Effector memory CD4-positive, alpha-beta T cell (primary cell): Measurements from ENCODE around the gene DNAJC5.
"Not testable (repeated sequence)": the region's sequence is repeated elsewhere in the genome, so short reads cannot be mapped to it uniquely, and the experiment has no call there.

Experiments used
- DNase-seq, 3 donors: peaks; one replicate each; pipeline ENCODE4 v3.0.0-alpha.2; 2020
- H3K27ac ChIP-seq: 2 replicates; pipeline ENCODE4 v1.7.0; 2013; ENCODE audit warnings: mild to moderate bottlenecking, low read length, moderate library complexity; ENCODE audit not compliant: insufficient read depth, poor library complexity, severe bottlenecking
- H3K27me3 ChIP-seq: replicated peaks from 2 replicates; pipeline ENCODE4 v1.7.0; 2013; ENCODE audit warnings: mild to moderate bottlenecking, low read length; ENCODE audit not compliant: insufficient read depth, control insufficient read depth, poor library complexity, severe bottlenecking
- H3K36me3 ChIP-seq: 2 replicates; pipeline ENCODE4 v1.7.0; 2013; ENCODE audit warnings: mild to moderate bottlenecking, low read length, moderate library complexity; ENCODE audit not compliant: control insufficient read depth, insufficient read depth
- H3K4me1 ChIP-seq: 2 replicates; pipeline ENCODE4 v1.7.0; 2013; ENCODE audit warnings: low read length, mild to moderate bottlenecking; ENCODE audit not compliant: control insufficient read depth, insufficient read depth, poor library complexity, severe bottlenecking
- H3K4me3 ChIP-seq: 2 replicates; pipeline ENCODE4 v1.7.0; 2013; ENCODE audit warnings: low read length, low read depth, mild to moderate bottlenecking; ENCODE audit not compliant: insufficient read depth, poor library complexity, severe bottlenecking
- H3K9me3 ChIP-seq: 2 replicates; pipeline ENCODE4 v1.7.0; 2013; ENCODE audit warnings: mild to moderate bottlenecking, low read length, moderate library complexity; ENCODE audit not compliant: control insufficient read depth

Gene DNAJC5

DNA sequence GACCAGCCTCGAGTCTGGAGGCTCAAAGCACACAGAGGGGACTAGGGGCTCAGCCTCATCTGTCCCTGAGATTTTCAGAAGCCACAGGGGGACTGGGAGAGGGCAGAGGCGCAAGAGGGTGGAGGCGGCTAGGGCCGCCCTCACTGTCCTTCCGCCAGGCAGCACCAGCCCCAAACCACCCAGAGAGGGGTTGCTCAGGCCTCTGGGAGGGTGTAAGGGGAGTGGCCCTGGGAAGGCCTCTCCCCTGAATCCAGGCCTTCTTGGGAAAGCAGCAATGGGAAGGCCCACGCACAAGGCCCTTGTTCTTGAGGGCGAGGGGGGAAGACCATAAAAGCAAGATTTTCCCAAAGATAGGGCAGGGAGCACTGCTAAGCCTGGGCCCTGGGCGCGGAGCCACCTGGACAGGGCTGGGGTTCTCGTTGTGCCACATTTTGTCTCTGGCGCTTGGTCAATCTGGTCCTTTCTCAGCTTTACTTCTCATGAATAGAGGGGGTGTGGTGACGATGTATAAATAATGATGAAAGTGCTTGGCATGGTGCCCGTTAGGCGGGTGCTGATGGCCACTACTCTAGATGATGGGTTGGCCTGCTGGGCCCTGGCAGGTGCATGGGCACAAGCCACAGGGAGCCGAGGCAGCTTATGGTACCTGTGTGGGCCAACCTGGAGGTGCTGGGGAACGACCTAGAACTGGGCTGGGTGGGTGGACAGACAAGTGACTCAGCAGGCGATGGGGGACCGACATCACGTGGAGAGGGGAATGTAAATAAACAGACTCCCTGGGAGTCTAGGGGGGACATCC, 79.7 kb downstream of the DNAJC5 start:
- Histone ChIP-seq H3K27me3 (no peaks in the 10 kb centered on the region), H3K4me3 (no peak overlapping the region), H3K27ac (no peak overlapping the region), H3K36me3 (peaks cover 12% of the 10 kb centered on the region), H3K9me3 (no peaks in the 10 kb centered on the region), H3K4me1 (peaks cover 25% of the 10 kb centered on the region)
- DNase-seq = no peak

DNA sequence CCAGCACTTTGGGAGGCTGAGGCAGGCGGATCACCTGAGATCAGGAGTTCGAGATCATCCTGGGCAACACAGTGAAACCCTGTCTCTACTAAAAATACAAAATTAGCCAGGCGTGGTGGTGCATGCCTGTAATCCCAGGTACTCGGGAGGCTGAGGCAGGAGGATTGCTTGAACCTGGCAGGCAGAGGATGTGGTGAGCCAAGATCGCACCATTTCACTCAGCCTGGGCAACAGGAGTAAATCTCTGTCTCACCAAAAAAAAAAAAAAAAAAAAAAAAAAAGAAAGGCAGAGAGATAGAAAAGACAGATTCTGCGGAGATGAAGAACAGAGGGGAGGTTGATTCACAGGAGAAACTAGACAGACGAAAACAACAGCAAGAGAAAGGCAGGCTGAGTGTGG, 81.6 kb downstream of the DNAJC5 start:
- not testable (repeated sequence) for H3K9me3 ChIP-seq, H3K27ac ChIP-seq, H3K27me3 ChIP-seq, H3K4me3 ChIP-seq, DNase-seq
- Histone ChIP-seq H3K4me1 (peaks cover 37% of the 10 kb centered on the region), H3K36me3 (peaks cover 12% of the 10 kb centered on the region)

DNA sequence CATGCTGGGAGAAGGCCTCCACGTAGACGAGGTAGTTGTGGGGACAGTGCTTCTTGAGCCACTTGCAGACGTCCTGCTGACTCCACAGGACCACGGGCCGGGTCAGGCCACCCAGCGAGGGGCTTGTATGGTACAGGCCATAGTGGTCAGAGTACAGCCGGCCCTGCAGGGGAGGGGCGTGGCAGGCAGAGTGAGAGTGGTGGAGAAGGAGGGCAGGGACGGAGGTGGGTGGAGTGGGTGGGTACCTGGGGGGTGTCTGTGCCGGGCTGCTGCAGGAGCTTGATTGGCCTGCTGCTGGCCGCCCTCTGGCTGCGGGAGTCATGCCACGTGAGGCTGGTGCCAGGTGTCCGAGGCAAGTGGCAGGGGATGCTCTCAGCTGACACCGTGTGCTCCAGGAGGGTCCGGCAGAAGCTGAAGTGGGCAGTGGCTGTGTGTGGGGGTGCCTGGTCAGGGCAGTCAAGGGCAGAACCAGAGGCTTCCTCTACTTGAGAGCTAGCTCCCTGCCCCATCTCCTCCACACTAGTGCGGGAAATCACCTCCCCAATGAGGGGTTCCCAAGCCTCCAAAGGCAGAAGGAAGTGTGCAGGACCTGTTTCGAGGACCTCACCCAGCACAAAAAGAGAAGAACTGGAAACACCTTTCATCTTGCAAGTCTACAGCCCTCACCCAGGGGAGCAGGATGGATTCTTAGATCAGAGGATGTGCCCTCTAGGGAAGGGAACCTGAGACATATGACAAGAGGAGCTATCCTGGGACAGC, 82.2 kb downstream of the DNAJC5 start:
- no peak for DNase-seq
- Histone ChIP-seq H3K27me3 (no peaks in the 10 kb centered on the region), H3K36me3 (peaks cover 12% of the 10 kb centered on the region), H3K9me3 (no peaks in the 10 kb centered on the region), H3K27ac (peak overlapping the region; percentile 72), H3K4me1 (peaks cover 41% of the 10 kb centered on the region), H3K4me3 (no peak overlapping the region)

DNA sequence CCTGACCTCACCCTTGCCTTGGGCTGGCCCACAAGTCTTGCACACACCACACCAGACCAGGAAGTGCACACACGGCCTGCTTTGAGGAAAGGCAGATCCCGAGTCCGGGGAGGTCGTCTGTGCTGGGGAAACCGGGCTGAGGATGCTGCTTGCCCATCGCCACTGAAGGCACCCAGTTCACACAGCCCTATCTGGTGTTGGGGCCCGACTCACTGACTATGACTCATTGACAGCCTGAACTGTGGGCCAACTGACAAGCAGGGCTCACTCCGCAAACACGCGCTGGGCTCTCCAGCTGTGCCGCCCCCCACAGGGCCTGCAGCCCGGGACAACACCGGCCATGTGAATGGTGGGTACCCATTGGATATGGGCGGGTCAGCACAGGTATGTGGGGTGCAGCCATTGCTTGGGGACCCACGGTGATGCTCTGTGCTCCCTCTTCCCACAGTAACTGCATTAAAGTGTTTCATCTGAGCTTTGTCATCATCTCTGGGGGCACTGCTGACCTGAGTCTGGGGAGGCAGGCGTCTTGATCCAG, 82.9 kb downstream of the DNAJC5 start:
- Histone ChIP-seq H3K9me3 (no peaks in the 10 kb centered on the region), H3K4me1 (peaks cover 41% of the 10 kb centered on the region), H3K36me3 (peaks cover 12% of the 10 kb centered on the region), H3K4me3 (peak overlapping the region; percentile 62), H3K27me3 (no peaks in the 10 kb centered on the region), H3K27ac (peak overlapping the region; percentile 72)
- DNase-seq = peak in 1 of 3 donors; percentile 29

DNA sequence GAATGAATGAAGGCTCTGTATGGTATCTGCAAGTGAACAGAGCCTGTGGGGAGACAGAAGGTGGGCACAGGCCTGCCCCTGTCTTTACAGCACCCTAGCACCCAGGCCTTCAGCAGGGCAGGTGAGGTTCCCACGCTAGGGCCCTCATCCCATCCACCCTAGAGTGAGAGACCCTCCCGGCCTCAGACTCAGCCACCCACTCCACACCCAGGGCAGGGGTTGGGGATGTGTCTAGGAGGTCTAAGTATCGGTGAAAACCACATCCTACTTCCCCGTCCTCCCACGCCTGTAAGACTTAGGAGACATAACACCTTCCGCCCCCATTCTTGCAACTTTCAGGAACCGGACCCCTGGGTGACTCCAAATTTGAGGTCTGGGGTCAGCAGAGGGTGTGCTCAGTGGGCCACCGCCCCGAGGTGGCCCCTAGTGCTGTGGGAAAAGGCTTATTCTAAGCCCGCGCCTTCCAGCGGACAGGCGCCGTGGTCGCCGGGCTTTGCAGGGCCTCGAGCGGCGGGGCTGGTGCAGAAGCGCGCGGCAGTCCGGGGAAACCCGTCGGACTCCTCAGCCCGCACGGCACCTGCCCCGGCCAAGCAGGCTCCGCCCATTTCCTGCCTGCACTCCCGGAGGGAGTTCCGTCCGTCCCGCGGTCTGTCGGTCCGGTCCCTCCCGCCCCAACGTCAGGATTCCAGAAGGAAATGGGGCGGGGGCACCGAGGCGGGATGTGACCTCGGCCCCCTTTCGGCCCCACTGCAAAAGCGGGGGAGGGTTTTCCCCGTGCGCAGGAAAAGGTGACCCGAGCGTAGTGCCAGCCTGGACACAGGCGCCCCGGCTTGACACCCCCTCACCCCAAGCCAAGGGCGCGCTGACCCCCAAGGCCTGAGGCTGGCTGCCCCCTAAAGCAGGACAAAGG, 83.6 kb downstream of the DNAJC5 start:
- Histone ChIP-seq H3K4me1 (peaks cover 41% of the 10 kb centered on the region), H3K27ac (peak overlapping the region; percentile 72)

GRCh38 chr20:63979229-63979556, 84.3 kb downstream of the DNAJC5 start:
- peaks cover 39% of the 10 kb centered on the region for H3K4me1 ChIP-seq

More for the DNA sequence above, 83.6 kb downstream of the DNAJC5 start:
- H3K27me3 ChIP-seq = no peaks in the 10 kb centered on the region
- peak overlapping the region; percentile 62 for H3K4me3 ChIP-seq
- DNase-seq = peak in 1 of 3 donors; percentile 53
- H3K9me3 ChIP-seq = no peaks in the 10 kb centered on the region
- H3K36me3 ChIP-seq = peaks cover 12% of the 10 kb centered on the region

DNA sequence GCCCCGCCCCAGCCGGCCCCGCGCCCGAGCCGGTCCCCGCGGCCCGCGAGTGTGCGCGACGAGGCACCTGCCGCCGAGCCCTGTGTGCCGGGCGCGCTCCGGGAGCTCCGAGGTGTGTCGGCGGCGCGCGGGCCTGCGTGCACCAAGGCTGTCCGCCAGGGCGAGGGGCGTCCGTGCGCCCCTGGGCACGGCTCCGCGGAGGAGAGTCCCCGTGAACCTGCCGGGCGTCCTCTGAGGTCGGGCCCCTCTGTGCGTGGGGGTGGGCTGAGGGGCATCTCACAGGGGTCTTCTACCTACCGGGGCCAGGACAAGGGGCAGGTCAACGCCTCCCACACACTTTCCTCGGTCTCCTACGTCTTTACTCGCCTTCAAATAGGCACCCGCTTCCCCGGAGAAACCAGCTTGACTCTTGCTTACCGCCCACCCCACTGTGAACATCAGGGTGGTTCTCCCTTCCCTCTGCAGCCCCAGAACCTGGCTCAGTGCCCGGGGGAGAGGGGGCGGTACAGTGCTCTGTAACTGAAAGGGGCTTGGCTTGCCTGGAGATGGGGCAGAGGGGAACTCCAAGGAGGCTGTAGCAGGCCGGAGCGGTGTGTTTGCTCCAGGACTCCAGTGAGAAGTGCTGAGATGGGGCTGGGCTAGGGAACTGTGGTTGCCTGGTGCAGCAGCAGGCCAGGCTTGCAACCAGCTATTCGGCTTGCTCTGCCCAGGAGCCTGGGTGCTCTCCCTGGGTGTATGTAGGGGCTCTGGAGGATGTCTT, 84.8 kb downstream of the DNAJC5 start, which contains the start of gene SAMD10:
SAMD10 (minus strand) TSS at position 86 of the 760 bp plus-strand sequence. CDS start 175 bp downstream, outside the sequence.
- H3K36me3 ChIP-seq = peaks cover 12% of the 10 kb centered on the region
- peak within 1 kb of the TSS; percentile 77 for H3K4me3 ChIP-seq
- peak within 1 kb of the TSS; percentile 90 for H3K27ac ChIP-seq
- no peaks in the 10 kb centered on the region for H3K9me3 ChIP-seq
- DNase-seq = peak; percentile 40 to 57 (median 53)
- peaks cover 36% of the 10 kb centered on the region for H3K4me1 ChIP-seq
- no peaks in the 10 kb centered on the region for H3K27me3 ChIP-seq

More at GRCh38 chr20:63979229-63979556, 84.3 kb downstream of the DNAJC5 start:
- no peak for DNase-seq
- Histone ChIP-seq H3K27ac (peak overlapping the region; percentile 72), H3K9me3 (no peaks in the 10 kb centered on the region), H3K27me3 (no peaks in the 10 kb centered on the region), H3K36me3 (peaks cover 12% of the 10 kb centered on the region), H3K4me3 (peak overlapping the region; percentile 62)

DNA sequence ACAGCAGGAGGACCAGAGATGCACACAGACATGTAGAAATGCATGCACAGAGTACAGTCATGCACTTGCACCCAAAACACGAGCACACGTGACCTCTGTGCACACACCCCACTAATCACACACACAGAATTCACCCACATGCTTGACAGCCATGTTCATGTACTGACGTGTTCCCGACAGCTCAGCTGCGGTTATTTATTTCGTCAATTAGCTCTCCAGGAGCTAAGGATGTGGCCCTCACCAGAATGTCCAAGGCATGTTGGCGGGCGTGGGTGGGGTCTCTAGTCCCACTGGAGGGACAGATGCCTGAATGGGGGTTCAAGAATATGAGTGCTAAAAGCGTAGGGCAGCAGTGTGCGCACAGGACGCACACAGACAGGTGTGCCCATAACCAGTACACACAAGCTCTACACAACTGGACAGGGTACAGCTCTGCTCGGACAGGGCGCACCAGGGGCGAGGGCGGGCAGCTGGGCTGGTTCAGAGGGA, 85.4 kb downstream of the DNAJC5 start:
- Histone ChIP-seq H3K4me1 (peaks cover 36% of the 10 kb centered on the region), H3K36me3 (peaks cover 13% of the 10 kb centered on the region), H3K9me3 (no peaks in the 10 kb centered on the region), H3K4me3 (peak overlapping the region; percentile 77), H3K27ac (peak overlapping the region; percentile 90), H3K27me3 (no peaks in the 10 kb centered on the region)
- peak in 1 of 3 donors; percentile 31 for DNase-seq
